ENCODE data around the gene SPTSSA. TPM values are rescaled to one million over a fixed set of nuclear protein-coding genes. Genes with fewer than 3 reads are reported as not detected.

Gene SPTSSA
- total RNA-seq, 2 experiments from 2014 or later: 1.4 to 1.6 TPM

- no peaks in the 10 kb centered on the region for H3K27me3 ChIP-seq (ENCODE audit: control insufficient read depth in 1 of 2, insufficient read depth in 2 of 2, low read length in 2 of 2)
- no peak overlapping the region for H3K4me3 ChIP-seq (ENCODE audit: low read length)
- H3K36me3 ChIP-seq (ENCODE audit: insufficient read depth, low read length): no peaks in the 10 kb centered on the region
- TF ChIP-seq CTCF (IDR thresholded peaks at IDR 0.05): no peak
- CTCF ChIA-PET: no interaction called here
- H3K9me3 Mint-ChIP-seq: no peaks in the 10 kb centered on the region
- H3K36me3 Mint-ChIP-seq (ENCODE audit: low read depth): peaks cover 14% of the 10 kb centered on the region
- no peak overlapping the region for H3K27ac Mint-ChIP-seq
- POLR2A ChIA-PET: no interaction called here
- no peaks in the 10 kb centered on the region for H3K9me3 ChIP-seq (ENCODE audit: control insufficient read depth in 1 of 2, insufficient read depth in 1 of 2, low read length in 2 of 2)
- H3K4me1 Mint-ChIP-seq (ENCODE audit: low read depth): no peaks in the 10 kb centered on the region
- no peak overlapping the region for H3K27ac ChIP-seq (ENCODE audit: low read depth in 1 of 2, low read length in 2 of 2)
- H3K4me3 Mint-ChIP-seq: no peak overlapping the region
- no peaks in the 10 kb centered on the region for H3K27me3 Mint-ChIP-seq
- DNase-seq (no peak), ATAC-seq (ENCODE audit: poor library complexity) (no peak)
- no peaks in the 10 kb centered on the region for H3K4me1 ChIP-seq (ENCODE audit: insufficient read depth, low read length)
- intact Hi-C loops (cut with DNase I, micrococcal nuclease): no loop called here
Measured at GRCh38 chr14:34453226-34453625, 8.8 kb downstream of the SPTSSA start.

GRCh38 chr14:34452258-34452822, 9.7 kb downstream of the SPTSSA start:
- CTCF ChIA-PET: no interaction called here
- no peak overlapping the region for H3K27ac ChIP-seq (ENCODE audit: low read depth in 1 of 2, low read length in 2 of 2)
- H3K27me3 ChIP-seq (ENCODE audit: control insufficient read depth in 1 of 2, insufficient read depth in 2 of 2, low read length in 2 of 2): no peaks in the 10 kb centered on the region
- H3K9me3 ChIP-seq (ENCODE audit: control insufficient read depth in 1 of 2, insufficient read depth in 1 of 2, low read length in 2 of 2): no peaks in the 10 kb centered on the region
- intact Hi-C loops (cut with DNase I, micrococcal nuclease): no loop called here
- no peaks in the 10 kb centered on the region for H3K27me3 Mint-ChIP-seq
- no peaks in the 10 kb centered on the region for H3K9me3 Mint-ChIP-seq
- no peak overlapping the region for H3K4me3 Mint-ChIP-seq
- H3K4me1 Mint-ChIP-seq (ENCODE audit: low read depth): no peaks in the 10 kb centered on the region
- ATAC-seq (ENCODE audit: poor library complexity): no peak
- no peak overlapping the region for H3K27ac Mint-ChIP-seq
- POLR2A ChIA-PET: no interaction called here
- peaks cover 12% of the 10 kb centered on the region for H3K36me3 Mint-ChIP-seq (ENCODE audit: low read depth)
- DNase-seq: no peak
- no peak overlapping the region for H3K4me3 ChIP-seq (ENCODE audit: low read length)
- no peaks in the 10 kb centered on the region for H3K4me1 ChIP-seq (ENCODE audit: insufficient read depth, low read length)
- H3K36me3 ChIP-seq (ENCODE audit: insufficient read depth, low read length): no peaks in the 10 kb centered on the region
- TF ChIP-seq CTCF (IDR thresholded peaks at IDR 0.05): no peak

- peaks cover 10% of the 10 kb centered on the region for H3K36me3 Mint-ChIP-seq (ENCODE audit: low read depth)
- ATAC-seq (ENCODE audit: poor library complexity) (no peak), DNase-seq (no peak)
- TF ChIP-seq CTCF (IDR thresholded peaks at IDR 0.05): no peak
- Histone ChIP-seq H3K4me3 (ENCODE audit: low read length) (no peak overlapping the region), H3K4me1 (ENCODE audit: insufficient read depth, low read length) (no peaks in the 10 kb centered on the region), H3K27ac (ENCODE audit: low read depth in 1 of 2, low read length in 2 of 2) (no peak overlapping the region), H3K27me3 (ENCODE audit: control insufficient read depth in 1 of 2, insufficient read depth in 2 of 2, low read length in 2 of 2) (no peaks in the 10 kb centered on the region), H3K9me3 (ENCODE audit: control insufficient read depth in 1 of 2, insufficient read depth in 1 of 2, low read length in 2 of 2) (no peaks in the 10 kb centered on the region), H3K36me3 (ENCODE audit: insufficient read depth, low read length) (no peaks in the 10 kb centered on the region)
- no peaks in the 10 kb centered on the region for H3K4me1 Mint-ChIP-seq (ENCODE audit: low read depth)
- no peaks in the 10 kb centered on the region for H3K27me3 Mint-ChIP-seq
- H3K9me3 Mint-ChIP-seq: no peaks in the 10 kb centered on the region
- POLR2A ChIA-PET: no interaction called here
- CTCF ChIA-PET: no interaction called here
- intact Hi-C loops (cut with DNase I, micrococcal nuclease): no loop called here
- no peak overlapping the region for H3K4me3 Mint-ChIP-seq
- no peak overlapping the region for H3K27ac Mint-ChIP-seq
Measured at GRCh38 chr14:34450958-34451357, 11.1 kb downstream of the SPTSSA start.
